MV-4-11 (cell line): ENCODE measurements around the gene STAT6.
A peak's percentile ranks its signal among the peaks of the same experiment; 100 is the strongest.
"Not testable (repeated sequence)": the region's sequence is repeated elsewhere in the genome, so short reads cannot be mapped to it uniquely, and the experiment has no call there.

Experiments used
- DNase-seq: peaks from one replicate; lab custom pipeline; 2025; lab: John Stamatoyannopoulos, UW

The STAT6 gene

GRCh38 chr12:57126061-57126460, 14.9 kb upstream of the STAT6 start:
- no peak for DNase-seq

DNA sequence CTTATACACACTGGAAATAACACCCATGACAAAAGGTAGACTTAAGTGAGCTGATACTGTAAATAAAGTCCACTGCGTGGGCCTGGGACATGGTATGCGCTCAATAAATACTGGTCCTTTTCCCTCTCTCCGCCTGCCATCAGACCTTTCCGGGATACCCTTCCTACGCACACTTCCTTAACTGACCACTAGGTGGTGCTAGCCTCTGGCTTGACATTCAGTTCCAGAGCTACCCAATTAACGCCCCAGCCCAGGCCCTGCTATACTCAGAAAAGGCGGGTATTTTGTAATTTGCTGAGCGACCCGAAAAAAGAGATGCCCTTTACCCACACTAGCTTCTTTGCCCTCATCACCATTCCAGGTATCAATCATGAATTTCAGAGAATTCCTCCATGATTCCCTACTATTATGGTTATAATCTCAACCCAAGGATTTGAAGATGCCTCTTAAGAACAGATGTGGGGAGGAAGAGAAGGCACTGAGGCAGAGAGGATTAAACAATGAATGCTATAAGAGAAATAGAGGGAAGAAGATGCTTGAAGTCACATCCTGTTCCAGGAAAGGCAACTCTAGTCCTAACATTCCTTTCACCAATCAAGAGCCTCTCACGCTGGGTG, 13.2 kb upstream of the STAT6 start:
- DNase-seq = peak; percentile 65

- no peak for DNase-seq
Measured at GRCh38 chr12:57123813-57124212, 12.7 kb upstream of the STAT6 start.

DNA sequence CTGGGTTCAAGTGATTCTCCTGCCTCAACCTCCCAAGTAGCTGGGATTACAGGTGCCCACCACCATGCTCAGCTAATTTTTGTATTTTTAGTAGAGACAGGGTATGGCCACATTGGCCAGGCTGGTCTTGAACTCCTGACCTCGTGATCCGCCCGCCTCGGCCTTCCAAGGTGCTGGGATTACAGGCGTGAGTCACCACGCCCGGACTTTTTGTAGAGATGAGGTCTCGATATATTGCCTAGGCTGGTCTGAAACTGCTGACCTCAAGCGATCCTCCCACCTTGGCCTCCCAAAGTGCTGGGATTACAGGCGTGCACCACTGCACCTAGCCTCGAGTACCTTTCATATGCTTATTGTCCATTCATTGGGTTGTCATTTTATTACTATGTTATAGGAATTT, 9.6 kb upstream of the STAT6 start:
- DNase-seq = not testable (repeated sequence)

DNA sequence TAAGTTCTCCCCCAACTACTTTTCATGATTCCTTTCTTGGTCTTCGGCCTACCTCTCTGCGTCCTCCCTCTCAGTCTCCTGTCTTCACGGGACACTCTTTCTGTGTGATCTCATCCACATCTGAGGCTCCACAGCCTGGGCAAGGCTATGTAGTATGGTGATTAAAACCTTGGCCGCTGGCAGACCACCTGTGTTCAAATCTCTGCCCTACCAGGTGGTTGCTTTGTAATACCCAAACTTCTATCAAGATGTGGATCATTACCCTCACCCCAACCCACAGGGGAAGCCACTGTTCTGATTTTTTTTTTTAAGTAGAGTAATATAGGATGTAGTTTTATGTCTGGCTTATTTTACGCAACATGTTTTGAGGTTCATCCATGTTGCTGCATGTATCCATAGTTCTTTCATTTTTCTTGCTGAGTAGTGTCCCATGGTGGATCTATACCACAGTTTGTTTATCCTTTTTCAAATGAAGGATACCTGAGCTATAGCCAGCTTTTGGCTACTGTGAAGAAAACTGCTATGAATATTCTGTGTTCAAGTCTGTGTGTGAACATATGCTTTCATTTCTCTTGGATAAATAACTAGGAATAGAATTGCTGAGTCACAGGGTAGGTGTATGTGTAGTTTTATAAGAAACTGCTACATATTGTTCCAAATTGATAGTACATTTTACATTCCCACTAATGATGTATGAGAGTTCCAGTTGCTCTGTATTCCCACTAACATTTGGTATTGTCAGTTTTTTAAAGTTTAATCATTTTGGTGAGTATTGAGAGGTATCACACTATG, 8.3 kb upstream of the STAT6 start:
- no peak for DNase-seq

DNA sequence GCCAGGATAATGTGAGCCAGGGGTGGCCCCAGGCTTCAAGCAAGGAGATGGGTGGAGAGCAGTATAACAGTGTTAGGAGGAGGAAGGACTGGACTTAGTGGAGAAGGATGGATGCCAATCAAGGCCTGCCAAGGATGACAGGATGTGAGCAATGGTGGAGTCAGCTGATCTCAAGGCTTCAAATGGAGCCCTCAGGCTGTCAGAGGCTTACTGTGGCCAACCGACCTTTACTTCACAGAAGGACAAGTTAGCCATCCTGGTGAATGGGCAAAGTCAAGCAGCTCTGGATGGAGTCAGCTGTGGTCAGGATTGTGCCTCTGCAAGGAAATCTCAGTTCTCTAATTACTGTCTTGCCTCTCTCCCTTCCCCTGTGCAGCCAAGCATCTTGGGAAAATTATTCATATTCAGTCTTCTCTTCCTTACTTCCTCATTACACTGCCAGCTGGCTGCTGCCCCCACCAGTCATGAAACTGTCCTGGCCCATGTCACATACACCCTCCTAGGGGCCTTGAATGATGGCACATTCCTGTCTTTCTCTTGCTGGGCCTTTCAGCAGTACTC, 7.6 kb upstream of the STAT6 start:
- DNase-seq = peak; percentile 82

- DNase-seq = no peak
Measured at GRCh38 chr12:57116580-57117281, 5.6 kb upstream of the STAT6 start.

- no peak for DNase-seq
Measured at GRCh38 chr12:57112492-57113294, 1.5 kb upstream of the STAT6 start.

DNA sequence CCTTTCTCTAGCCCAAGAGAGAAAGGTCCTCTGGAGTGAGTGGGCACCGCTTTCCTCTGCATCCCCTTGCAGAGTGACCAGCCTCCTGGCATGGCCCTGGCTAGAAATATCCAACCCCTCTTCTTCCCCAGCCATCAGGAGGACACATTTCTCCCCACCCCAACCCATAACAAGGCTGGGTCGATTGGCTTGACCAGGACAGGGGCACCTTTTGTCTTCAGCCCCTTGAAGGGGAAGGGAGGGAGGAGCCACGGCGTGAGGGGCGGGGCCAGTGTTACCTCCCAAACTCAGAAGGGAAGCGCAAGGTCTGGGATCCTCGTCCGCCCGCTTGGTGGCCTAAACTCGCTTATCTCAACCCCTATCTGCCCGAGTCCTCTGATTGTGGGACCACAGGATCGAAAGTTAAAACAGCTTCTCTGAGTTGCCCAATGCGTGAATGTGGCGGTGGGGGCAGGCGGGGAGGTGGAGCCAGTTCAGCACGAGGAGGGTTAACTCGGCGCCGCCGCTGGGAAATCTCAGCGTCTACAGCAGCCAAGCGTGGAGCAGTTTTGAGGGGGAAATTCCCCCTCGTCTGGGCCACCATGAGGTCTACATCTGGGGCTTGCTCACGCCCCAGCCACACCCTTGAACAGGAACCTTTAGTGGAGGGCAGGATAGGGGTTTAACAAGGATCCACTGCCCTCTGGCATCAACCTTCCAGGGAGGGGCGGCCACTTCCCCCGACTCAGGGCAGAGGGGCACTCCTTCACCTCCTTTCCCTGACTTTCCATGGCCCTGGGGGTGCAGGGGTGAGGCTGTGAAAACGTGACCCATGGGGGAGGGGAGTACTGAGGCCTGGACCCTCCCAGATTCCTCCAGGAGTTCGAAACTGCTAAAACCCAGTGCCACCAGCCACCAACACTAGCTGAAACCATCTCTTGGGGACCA, 795 bp downstream of the STAT6 start:
- DNase-seq = peak; percentile 92

DNA sequence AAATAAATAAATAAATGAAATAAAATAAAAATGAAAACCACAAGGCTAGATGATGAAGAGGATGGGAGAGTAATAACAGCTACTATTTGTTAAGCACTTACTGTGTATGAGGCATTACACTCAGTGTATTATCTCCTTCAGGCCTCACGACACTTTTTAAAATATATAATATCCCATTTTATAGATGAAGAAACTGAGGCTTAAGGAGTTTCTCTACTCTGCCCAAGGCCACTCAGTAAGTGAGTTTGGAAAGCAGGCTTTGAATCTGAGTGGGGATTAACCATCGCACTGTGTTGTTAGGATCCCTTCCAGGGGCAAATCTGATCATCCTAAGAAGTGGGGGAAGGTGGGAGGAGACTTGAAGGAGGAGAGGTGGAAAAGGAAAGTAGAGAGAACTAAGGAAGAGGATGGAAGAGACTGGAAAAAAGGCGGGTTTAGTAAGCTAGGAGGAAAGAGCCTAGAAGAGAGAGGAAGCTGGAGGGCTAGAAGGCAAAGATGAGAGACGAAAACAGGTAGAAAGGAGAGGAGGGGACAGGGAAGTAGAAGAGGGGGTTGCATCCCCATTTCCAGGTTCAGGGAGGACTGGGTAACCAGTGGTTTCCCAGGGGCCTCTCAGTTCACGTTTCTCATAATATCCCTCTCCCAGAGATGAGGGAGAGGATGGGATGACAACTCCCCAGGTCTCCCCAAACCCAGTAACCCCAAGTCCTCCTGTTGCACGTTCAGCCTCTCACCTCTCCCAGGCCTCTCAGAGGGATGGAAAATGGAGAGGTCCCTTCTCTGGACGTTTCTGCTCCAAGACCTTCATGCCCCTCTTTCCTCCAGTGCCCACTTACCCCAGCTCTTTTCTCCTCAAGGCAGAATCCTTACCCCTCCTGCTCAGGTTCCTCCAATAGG, 1.7 kb downstream of the STAT6 start:
- DNase-seq = no peak

- no peak for DNase-seq
Measured at GRCh38 chr12:57107456-57108155, 3.6 kb downstream of the STAT6 start.

DNA sequence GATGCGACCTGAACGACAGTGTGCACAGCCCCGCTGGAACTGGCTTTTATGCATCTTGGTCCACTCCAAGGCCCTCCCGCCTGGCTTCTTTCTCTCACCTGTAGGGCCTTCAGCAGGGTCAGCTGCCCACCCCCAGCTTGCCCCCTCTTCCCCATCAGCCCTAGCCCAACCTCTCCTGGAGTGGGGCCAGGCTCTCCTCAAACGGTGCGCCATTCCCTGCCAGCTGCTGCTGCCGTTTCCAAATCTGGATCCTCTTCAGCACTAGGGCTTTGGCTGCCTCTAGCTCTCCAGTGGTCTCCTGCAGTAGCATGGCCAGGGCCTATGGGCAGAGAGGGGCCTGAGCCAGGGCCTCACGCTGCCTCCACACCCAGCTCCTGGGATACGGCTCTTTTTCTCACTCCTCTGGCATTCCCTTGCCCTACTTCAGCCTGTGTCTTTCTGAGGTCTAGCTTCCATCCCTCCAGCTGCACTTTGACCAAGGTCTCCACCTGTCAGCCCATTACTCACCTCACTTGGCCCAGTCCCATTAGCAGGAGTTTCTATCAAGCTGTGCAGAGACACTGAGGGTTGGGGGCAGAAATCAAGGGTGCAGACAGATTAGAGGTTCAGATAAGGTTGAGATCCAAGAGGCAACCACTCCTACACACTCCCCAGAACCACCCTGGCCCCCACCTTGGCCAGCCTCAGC, 5.0 kb downstream of the STAT6 start:
- DNase-seq = no peak

DNA sequence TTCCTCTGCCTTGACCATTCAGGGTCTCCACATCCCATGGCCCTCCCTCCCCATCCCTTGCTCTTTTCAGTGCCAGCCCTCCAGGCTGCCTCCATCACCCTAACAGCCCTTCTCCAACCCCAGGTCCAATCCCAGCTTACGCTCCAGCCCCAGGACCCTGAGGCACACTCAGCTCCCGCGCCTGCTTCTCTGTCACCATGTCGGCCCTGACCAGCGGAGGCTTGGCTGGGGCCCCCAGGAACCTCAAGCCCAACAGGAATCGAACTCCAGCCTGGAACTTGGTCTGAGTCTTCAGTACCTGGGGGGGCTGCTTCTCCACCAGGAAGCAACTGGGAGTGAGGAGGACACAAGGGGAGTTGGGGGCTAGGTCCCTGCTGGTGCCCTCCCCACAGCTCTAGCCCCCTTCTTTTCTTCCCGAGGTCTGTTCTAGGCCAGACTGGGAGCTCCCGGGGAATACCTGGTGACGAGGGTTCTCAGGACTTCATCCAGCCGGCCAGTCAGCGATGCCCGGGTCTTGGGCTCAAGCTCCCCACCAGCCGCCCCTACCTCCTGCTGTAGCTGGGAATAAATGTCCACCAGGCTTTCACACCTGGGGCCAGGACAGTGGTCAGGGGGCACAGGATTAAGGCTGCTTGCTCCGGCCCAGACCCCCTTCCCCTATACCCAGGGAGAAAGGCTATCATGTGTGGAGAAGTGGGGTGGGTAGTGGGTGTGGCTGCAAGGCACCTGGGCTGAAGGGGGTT, 6.0 kb downstream of the STAT6 start:
- no peak for DNase-seq

DNA sequence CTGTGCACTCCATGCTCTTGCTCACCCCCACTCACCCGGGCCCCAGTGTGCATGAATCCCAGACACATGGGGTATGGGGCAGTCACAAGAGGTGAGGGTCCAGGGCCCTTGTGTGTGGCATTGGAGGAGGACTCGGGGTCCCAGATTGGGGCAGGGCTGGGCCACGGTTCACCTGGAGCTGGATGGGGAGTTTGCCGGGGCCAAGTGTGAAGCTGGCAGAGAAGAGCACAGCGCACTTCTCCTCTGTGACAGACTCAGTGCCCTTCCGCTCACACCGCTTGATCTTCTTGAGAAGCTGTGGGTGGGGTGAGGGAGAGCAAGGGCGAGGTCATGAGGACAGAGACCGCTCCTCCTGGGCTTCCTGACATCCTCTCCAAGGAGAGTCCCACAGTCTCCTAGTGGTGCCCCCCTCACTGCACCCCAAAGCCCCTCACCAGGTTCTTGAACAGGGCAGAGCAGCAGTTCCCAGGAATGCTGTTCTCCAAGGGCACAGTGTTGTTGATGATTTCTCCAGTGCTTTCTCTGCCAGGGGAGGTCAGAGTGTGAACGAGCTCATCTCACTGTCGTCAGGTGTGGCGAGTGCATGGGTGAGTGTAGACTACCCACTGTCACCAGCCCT, 6.8 kb downstream of the STAT6 start:
- DNase-seq = no peak

GRCh38 chr12:57103856-57104255, 7.3 kb downstream of the STAT6 start:
- no peak for DNase-seq

GRCh38 chr12:57101892-57102695, 9.1 kb downstream of the STAT6 start:
- DNase-seq = peak; percentile 77

GRCh38 chr12:57099766-57100165, 11.4 kb downstream of the STAT6 start:
- no peak for DNase-seq
